SH-SY5Y (cell line): ENCODE measurements around the gene FBXL22.

Experiments
- GATA2 ChIP-seq: IDR thresholded peaks from 2 replicates; pipeline ENCODE4 v1.6.1; 2011; ENCODE audit warnings: mild to moderate bottlenecking, low read depth, low read length
- GATA3 ChIP-seq: IDR thresholded peaks from 2 replicates; pipeline ENCODE4 v1.6.1; 2011; ENCODE audit warnings: low read depth, mild to moderate bottlenecking, low read length, moderate library complexity

The FBXL22 gene

GRCh38 chr15:63623232-63623969, 26.2 kb downstream of the FBXL22 start:
- TF ChIP-seq GATA3: no peak
- no peak for TF ChIP-seq GATA2

- no peak for TF ChIP-seq GATA3
- TF ChIP-seq GATA2: no peak
Observed at GRCh38 chr15:63626955-63627354, 29.8 kb downstream of the FBXL22 start.

- TF ChIP-seq GATA3 (no peak), GATA2 (no peak)
Observed at GRCh38 chr15:63628123-63628822, 31.1 kb downstream of the FBXL22 start.

- no peak for TF ChIP-seq GATA3
- TF ChIP-seq GATA2: no peak
Observed at GRCh38 chr15:63630036-63630751, 33.0 kb downstream of the FBXL22 start.

GRCh38 chr15:63633312-63633711, 36.1 kb downstream of the FBXL22 start:
- no peak for TF ChIP-seq GATA2
- TF ChIP-seq GATA3: no peak

- TF ChIP-seq GATA3 (no peak), GATA2 (no peak)
Observed at GRCh38 chr15:63634154-63634553, 37.0 kb downstream of the FBXL22 start.

GRCh38 chr15:63636518-63637061, 39.4 kb downstream of the FBXL22 start:
- TF ChIP-seq GATA3 (no peak), GATA2 (no peak)

GRCh38 chr15:63638839-63639238, 41.7 kb downstream of the FBXL22 start:
- TF ChIP-seq GATA3 (no peak), GATA2 (no peak)

GRCh38 chr15:63640146-63640545, 43.0 kb downstream of the FBXL22 start:
- TF ChIP-seq GATA2: no peak
- no peak for TF ChIP-seq GATA3
